DOHH2 (cell line): ENCODE measurements around the gene UBIAD1.
"Not testable (repeated sequence)": the region's sequence is repeated elsewhere in the genome, so short reads cannot be mapped to it uniquely, and the experiment has no call there.

ENCODE experiments used
- H3F3A ChIP-seq: fragments of 200-600 bp; sonication (generic), shearing (Covaris generic); 2 replicates; pipeline ENCODE4 v1.6.0; 2016; ENCODE audit warnings: antibody characterized with exemption, mild to moderate bottlenecking; ENCODE audit not compliant: control insufficient read depth, insufficient read depth
- H3K27ac ChIP-seq: fragments of 200-600 bp; sonication (generic); 2 replicates; pipeline ENCODE4 v1.5.1; 2014; ENCODE audit warnings: low read depth, mild to moderate bottlenecking, low read length, moderate library complexity
- H3K27me3 ChIP-seq: fragments of 200-600 bp; sonication (generic); 2 replicates; pipeline ENCODE4 v1.6.1; 2014; ENCODE audit warnings: mild to moderate bottlenecking, low read length, mixed read lengths; ENCODE audit not compliant: control insufficient read depth
- H3K36me3 ChIP-seq: fragments of 200-600 bp; sonication (generic); 2 replicates; pipeline ENCODE4 v1.6.1; 2014; ENCODE audit warnings: mild to moderate bottlenecking, low read length, moderate library complexity, mixed read lengths; ENCODE audit not compliant: control insufficient read depth
- H3K4me1 ChIP-seq: fragments of 200-600 bp; sonication (generic); 2 replicates; pipeline ENCODE4 v1.6.1; 2014; ENCODE audit warnings: mild to moderate bottlenecking, low read length, mixed read lengths; ENCODE audit not compliant: control insufficient read depth
- H3K4me2 ChIP-seq: fragments of 200-600 bp; sonication (generic); 2 replicates; pipeline ENCODE4 v1.6.0; 2014; ENCODE audit warnings: mild to moderate bottlenecking, low read length, moderate library complexity
- H3K4me3 ChIP-seq: fragments of 200-600 bp; sonication (generic); 2 replicates; pipeline ENCODE4 v1.5.1; 2014; ENCODE audit warnings: mild to moderate bottlenecking, low read length, mixed read lengths
- H3K79me2 ChIP-seq: fragments of 200-600 bp; sonication (generic); 2 replicates; pipeline ENCODE4 v1.6.1; 2014; ENCODE audit warnings: mild to moderate bottlenecking, low read length, mixed read lengths; ENCODE audit not compliant: control insufficient read depth
- H3K9me2 ChIP-seq: fragments of 200-600 bp; sonication (generic); replicated peaks from 2 replicates; pipeline ENCODE4 v1.6.1; 2014; ENCODE audit warnings: mild to moderate bottlenecking, low read length, mixed read lengths; ENCODE audit not compliant: control insufficient read depth
- H3K9me3 ChIP-seq: fragments of 200-600 bp; sonication (generic); 2 replicates; pipeline ENCODE4 v1.6.1; 2014; ENCODE audit warnings: antibody characterized with exemption, low read length, mixed read lengths; ENCODE audit not compliant: control insufficient read depth, insufficient read depth
- H4K20me1 ChIP-seq: fragments of 200-600 bp; sonication (generic); 2 replicates; pipeline ENCODE4 v1.6.0; 2014; ENCODE audit warnings: low read depth, mild to moderate bottlenecking, antibody characterized with exemption, low read length, moderate library complexity; ENCODE audit not compliant: control insufficient read depth, insufficient read depth
- CTCF ChIP-seq: fragments of 200-600 bp; sonication (generic); IDR thresholded peaks from one replicate; pipeline ENCODE4 v1.5.1; 2014; ENCODE audit warnings: antibody characterized with exemption, mild to moderate bottlenecking, low read depth, low read length; ENCODE audit not compliant: poor library complexity, severe bottlenecking
- EZH2phosphoT487 ChIP-seq: fragments of 200-600 bp; sonication (generic); IDR thresholded peaks from 2 replicates; pipeline ENCODE4 v1.6.1; 2017; ENCODE audit warnings: borderline replicate concordance, mild to moderate bottlenecking, antibody characterized with exemption, low read length, moderate library complexity, mixed read lengths

Gene UBIAD1

GRCh38 chr1:11301601-11302000, 28.6 kb downstream of the UBIAD1 start:
- TF ChIP-seq EZH2phosphoT487 = no peak
- no peak for TF ChIP-seq CTCF
- no peaks in the 10 kb centered on the region for H3K9me3 ChIP-seq
- H3F3A ChIP-seq = no peaks in the 10 kb centered on the region
- no peaks in the 10 kb centered on the region for H3K4me1 ChIP-seq
- H3K4me2 ChIP-seq = no peak overlapping the region
- no peak overlapping the region for H3K4me3 ChIP-seq
- H3K27ac ChIP-seq = no peak overlapping the region
- H3K36me3 ChIP-seq = no peaks in the 10 kb centered on the region
- H4K20me1 ChIP-seq = 0 out of 2 replicates have a peak, but pooled peaks cover 3% of the 10 kb centered on the region
- no peaks in the 10 kb centered on the region for H3K9me2 ChIP-seq
- no peaks in the 10 kb centered on the region for H3K79me2 ChIP-seq
- no peaks in the 10 kb centered on the region for H3K27me3 ChIP-seq

GRCh38 chr1:11302366-11302765, 29.4 kb downstream of the UBIAD1 start:
- Histone ChIP-seq H3K4me2 (no peak overlapping the region), H3F3A (no peaks in the 10 kb centered on the region), H3K27ac (no peak overlapping the region), H3K4me3 (no peak overlapping the region), H3K27me3 (no peaks in the 10 kb centered on the region), H3K9me3 (no peaks in the 10 kb centered on the region), H3K4me1 (no peaks in the 10 kb centered on the region), H3K36me3 (no peaks in the 10 kb centered on the region), H3K9me2 (no peaks in the 10 kb centered on the region), H3K79me2 (no peaks in the 10 kb centered on the region), H4K20me1 (0 out of 2 replicates have a peak, but pooled peaks cover under 1% of the 10 kb centered on the region)
- TF ChIP-seq EZH2phosphoT487 (no peak), CTCF (no peak)

- not testable (repeated sequence) for H3K9me2 ChIP-seq
These were observed 32.5 kb downstream of the UBIAD1 start for GRCh38 chr1:11305516-11305915.

GRCh38 chr1:11307852-11308251, 34.9 kb downstream of the UBIAD1 start:
- no peak overlapping the region for H3K27ac ChIP-seq
- H3K9me2 ChIP-seq = no peaks in the 10 kb centered on the region
- H3K4me3 ChIP-seq = no peak overlapping the region
- no peaks in the 10 kb centered on the region for H4K20me1 ChIP-seq
- no peaks in the 10 kb centered on the region for H3K4me1 ChIP-seq
- H3K36me3 ChIP-seq = no peaks in the 10 kb centered on the region
- H3K4me2 ChIP-seq = no peak overlapping the region
- H3K9me3 ChIP-seq = no peaks in the 10 kb centered on the region
- H3F3A ChIP-seq = no peaks in the 10 kb centered on the region
- TF ChIP-seq CTCF = no peak
- TF ChIP-seq EZH2phosphoT487 = no peak
- H3K79me2 ChIP-seq = no peaks in the 10 kb centered on the region
- H3K27me3 ChIP-seq = no peaks in the 10 kb centered on the region

More at GRCh38 chr1:11305516-11305915, 32.5 kb downstream of the UBIAD1 start:
- H3K9me3 ChIP-seq, H3K4me1 ChIP-seq, H3F3A ChIP-seq, H3K4me2 ChIP-seq, H3K27ac ChIP-seq, H4K20me1 ChIP-seq, H3K27me3 ChIP-seq, H3K4me3 ChIP-seq, H3K79me2 ChIP-seq, H3K36me3 ChIP-seq: not testable (repeated sequence)
